Measurements from ENCODE around the gene MINDY4. TPM values are rescaled to one million over a fixed set of nuclear protein-coding genes. Genes with fewer than 3 reads are reported as not detected.
A peak's percentile ranks its signal among the peaks of the same experiment; 100 is the strongest.

Gene MINDY4
- total RNA-seq, 4 donors from 2014 or later: 8.4 to 31.1 (median 20.2) TPM

DNA sequence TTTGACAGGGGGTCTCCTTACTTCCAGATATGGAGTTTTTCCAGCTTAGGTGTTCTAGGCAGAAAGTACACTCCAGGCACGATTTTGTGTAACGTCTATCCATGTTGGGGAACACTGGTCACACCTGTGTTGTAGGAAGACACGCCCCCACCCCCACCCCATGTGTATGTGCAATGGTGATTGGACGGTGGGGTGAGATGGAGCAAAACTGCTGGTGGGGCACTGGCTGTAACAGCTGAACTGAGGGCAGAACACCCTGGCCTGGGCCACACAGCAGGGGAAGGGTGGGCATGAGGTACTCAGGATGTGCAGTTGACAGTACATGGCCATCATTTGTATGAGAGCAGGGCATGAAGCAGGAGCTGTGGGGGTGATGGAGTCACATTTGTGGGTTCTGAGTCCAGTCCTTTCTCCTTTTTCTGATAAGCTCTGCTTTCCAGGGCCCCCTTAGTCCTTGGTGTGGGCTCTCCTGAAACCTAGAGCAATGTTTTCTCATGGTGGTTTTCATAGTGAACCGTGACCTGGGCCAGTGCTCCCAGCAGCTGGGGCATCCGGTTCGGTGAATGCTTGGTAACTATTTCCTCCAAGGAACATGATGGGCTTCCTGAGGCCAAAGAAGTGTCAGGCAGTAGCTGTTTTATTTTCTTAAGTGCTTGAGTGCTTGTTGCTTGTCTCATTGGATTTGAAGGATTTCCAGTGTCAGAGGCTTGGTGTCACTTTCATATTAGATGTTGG is 77.1 kb downstream of the MINDY4 start:
- Histone ChIP-seq H3K4me1 (peaks cover 59 to 100% (median 97%) of the 10 kb centered on the region in 4 donors), H3K27ac (replicated peaks in 1 of 4) (peak overlapping the region; percentile 88 to 95 (median 90)), H3K9me3 (no peaks in the 10 kb centered on the region), H3K27me3 (no peaks in the 10 kb centered on the region), H3K36me3 (no peaks in the 10 kb centered on the region), H3K4me3 (no peak overlapping the region)
- TF ChIP-seq POLR2A (IDR thresholded peaks at IDR 0.05; ENCODE audit: low read depth): no peak
- TF ChIP-seq, protein P1, sequence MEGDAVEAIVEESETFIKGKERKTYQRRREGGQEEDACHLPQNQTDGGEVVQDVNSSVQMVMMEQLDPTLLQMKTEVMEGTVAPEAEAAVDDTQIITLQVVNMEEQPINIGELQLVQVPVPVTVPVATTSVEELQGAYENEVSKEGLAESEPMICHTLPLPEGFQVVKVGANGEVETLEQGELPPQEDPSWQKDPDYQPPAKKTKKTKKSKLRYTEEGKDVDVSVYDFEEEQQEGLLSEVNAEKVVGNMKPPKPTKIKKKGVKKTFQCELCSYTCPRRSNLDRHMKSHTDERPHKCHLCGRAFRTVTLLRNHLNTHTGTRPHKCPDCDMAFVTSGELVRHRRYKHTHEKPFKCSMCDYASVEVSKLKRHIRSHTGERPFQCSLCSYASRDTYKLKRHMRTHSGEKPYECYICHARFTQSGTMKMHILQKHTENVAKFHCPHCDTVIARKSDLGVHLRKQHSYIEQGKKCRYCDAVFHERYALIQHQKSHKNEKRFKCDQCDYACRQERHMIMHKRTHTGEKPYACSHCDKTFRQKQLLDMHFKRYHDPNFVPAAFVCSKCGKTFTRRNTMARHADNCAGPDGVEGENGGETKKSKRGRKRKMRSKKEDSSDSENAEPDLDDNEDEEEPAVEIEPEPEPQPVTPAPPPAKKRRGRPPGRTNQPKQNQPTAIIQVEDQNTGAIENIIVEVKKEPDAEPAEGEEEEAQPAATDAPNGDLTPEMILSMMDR (IDR thresholded peaks at IDR 0.05): no peak
- no peak for TF ChIP-seq POLR2AphosphoS5 (IDR thresholded peaks at IDR 0.05)
- TF ChIP-seq EP300 (IDR thresholded peaks at IDR 0.05): no peak
- WGBS: 76% methylated on average over 7 of the region's 7 CpGs
- intact Hi-C loops (cut with DNase I): loop anchor here (5.0 kb wide), 1 partner anchor 36 kb away; no protein-coding TSS in a partner anchor
- no peak for DNase-seq (ENCODE audit: extremely low spot score)

DNA sequence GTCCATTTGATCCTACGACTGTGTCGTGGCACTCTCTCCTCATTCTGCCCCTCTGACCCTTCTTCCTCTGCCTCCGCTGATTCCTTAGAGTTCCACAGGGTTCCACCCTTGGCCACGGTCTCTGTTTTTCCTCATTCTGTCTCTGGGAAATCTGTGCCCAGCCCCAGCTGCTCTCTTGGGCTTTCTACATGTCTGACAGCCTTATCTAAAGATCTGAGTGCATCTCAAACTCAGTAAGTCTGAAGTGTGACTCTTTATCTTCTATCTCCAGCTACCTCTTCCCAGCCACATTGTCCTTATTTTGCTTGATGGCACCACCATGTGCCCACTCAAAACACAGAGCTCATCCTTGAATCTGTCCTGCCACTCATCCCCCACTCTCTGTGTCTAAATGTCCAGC is 78.3 kb downstream of the MINDY4 start:
- H3K4me3 ChIP-seq: no peak overlapping the region
- H3K27ac ChIP-seq (replicated peaks in 1 of 4): peak overlapping the region; percentile 88 to 95 (median 92)
- peaks cover 49 to 100% (median 97%) of the 10 kb centered on the region in 4 donors for H3K4me1 ChIP-seq
- TF ChIP-seq POLR2A (IDR thresholded peaks at IDR 0.05; ENCODE audit: low read depth) (no peak), EP300 (IDR thresholded peaks at IDR 0.05) (no peak), POLR2AphosphoS5 (IDR thresholded peaks at IDR 0.05) (no peak)
- TF ChIP-seq, protein P1 (IDR thresholded peaks at IDR 0.05): no peak
- H3K36me3 ChIP-seq: peaks cover 0 to 3% (median under 1%) of the 10 kb centered on the region in 4 donors
- no peaks in the 10 kb centered on the region for H3K27me3 ChIP-seq
- H3K9me3 ChIP-seq: no peaks in the 10 kb centered on the region
- no peak for DNase-seq (ENCODE audit: extremely low spot score)
- intact Hi-C loops (cut with DNase I): loop anchor here (5.0 kb wide), 1 partner anchor 37 kb away; no protein-coding TSS in a partner anchor
- WGBS: 74% methylated on average over 4 of the region's 4 CpGs

DNA sequence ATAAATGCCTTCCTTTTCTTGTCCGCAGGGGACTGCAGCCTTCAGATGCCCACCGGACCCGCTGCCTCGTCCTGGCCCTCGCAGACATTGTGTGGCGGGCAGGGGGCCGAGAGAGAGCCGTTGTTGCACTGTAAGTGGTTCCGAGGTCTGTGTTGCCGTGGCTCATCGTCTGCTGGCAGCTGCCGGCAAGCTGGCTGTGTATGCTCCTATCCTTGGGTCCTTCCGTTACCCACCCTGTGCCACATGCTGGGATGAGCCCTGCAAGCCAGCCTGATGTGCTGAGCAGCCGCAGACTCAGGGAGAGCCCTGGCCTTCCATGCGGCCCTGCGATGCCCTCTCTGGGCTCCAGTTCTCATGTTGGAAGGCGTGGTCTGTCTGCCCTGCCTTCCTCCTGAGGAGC is 79.2 kb downstream of the MINDY4 start:
- intact Hi-C loops (cut with DNase I): no loop called here
- H3K27me3 ChIP-seq: no peaks in the 10 kb centered on the region
- peaks cover 41 to 100% (median 96%) of the 10 kb centered on the region in 4 donors for H3K4me1 ChIP-seq
- no peak for TF ChIP-seq POLR2A (IDR thresholded peaks at IDR 0.05; ENCODE audit: low read depth)
- no peak for TF ChIP-seq POLR2AphosphoS5 (IDR thresholded peaks at IDR 0.05)
- no peak for TF ChIP-seq EP300 (IDR thresholded peaks at IDR 0.05)
- TF ChIP-seq, protein P1 (IDR thresholded peaks at IDR 0.05): no peak
- no peaks in the 10 kb centered on the region for H3K9me3 ChIP-seq
- DNase-seq (ENCODE audit: extremely low spot score): no peak
- H3K4me3 ChIP-seq: no peak overlapping the region
- H3K27ac ChIP-seq (replicated peaks in 1 of 4): peak overlapping the region; percentile 88 to 95 (median 92)
- WGBS: 87% methylated on average over 10 of the region's 17 CpGs
- H3K36me3 ChIP-seq: peaks cover 0 to 8% (median 5%) of the 10 kb centered on the region in 4 donors

DNA sequence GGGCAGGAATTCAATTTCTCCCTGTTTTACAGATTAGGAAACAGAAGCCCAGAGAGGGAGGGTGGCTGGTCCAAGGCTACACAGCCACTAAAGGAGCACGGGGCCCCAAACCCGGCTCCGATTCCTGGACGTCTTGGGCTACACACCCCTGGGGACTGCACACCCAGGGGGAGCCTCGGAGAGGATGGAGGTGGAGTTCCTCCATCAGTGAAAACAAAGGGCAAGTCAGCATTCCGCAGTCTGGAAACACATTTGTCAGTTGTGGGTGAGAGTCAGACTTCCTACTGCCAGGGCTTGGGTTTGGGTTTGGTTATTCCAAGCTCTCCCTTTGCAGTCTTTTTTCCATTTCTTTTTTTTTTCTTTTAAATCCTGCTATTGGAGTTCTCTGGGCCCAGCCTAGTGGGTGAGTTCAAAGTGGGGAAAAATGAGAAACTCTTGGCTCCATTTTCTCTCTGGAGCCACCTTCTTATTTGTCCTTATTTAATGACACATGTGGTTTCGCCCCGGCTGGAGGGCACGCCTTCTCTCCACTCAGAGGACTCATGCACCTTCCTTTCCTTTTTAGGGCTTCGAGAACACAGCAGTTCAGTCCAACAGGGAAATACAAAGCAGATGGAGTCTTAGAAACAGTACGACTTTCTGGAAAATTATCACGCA is 80.6 kb downstream of the MINDY4 start:
- TF ChIP-seq, protein P1 (IDR thresholded peaks at IDR 0.05): no peak
- peak; percentile 70 to 87 for TF ChIP-seq POLR2AphosphoS5 (IDR thresholded peaks at IDR 0.05)
- no peak for TF ChIP-seq EP300 (IDR thresholded peaks at IDR 0.05)
- no peak for TF ChIP-seq POLR2A (IDR thresholded peaks at IDR 0.05; ENCODE audit: low read depth)
- Histone ChIP-seq H3K27me3 (no peaks in the 10 kb centered on the region), H3K27ac (replicated peaks in 1 of 4) (peak overlapping the region; percentile 88 to 95 (median 92)), H3K4me1 (peaks cover 29 to 100% (median 92%) of the 10 kb centered on the region in 4 donors), H3K36me3 (peaks cover 0 to 19% (median 7%) of the 10 kb centered on the region in 4 donors), H3K9me3 (no peaks in the 10 kb centered on the region), H3K4me3 (peak overlapping the region in 2 of 4 donors; percentile 19 to 32)
- intact Hi-C loops (cut with DNase I): no loop called here
- 39% methylated on average over 12 of the region's 12 CpGs for WGBS
- DNase-seq (ENCODE audit: extremely low spot score): no peak
